KMS-11 (cell line): ENCODE results near the gene RPS21.

Experiments
- H2AFZ ChIP-seq: fragments of 200-600 bp; sonication (generic); 2 replicates; pipeline ENCODE4 v1.6.1; 2016; ENCODE audit warnings: antibody characterized with exemption, mixed run types, low read depth
- H3K27ac ChIP-seq: fragments of 200-600 bp; sonication (generic); 2 replicates; pipeline ENCODE4 v1.6.1; 2016; ENCODE audit warnings: mild to moderate bottlenecking, mixed run types
- H3K27me3 ChIP-seq: fragments of 200-600 bp; sonication (generic); 2 replicates; pipeline ENCODE4 v1.6.1; 2017; ENCODE audit warnings: mild to moderate bottlenecking, low read depth, mixed run types, moderate library complexity; ENCODE audit not compliant: insufficient read depth
- H3K36me3 ChIP-seq: fragments of 200-600 bp; sonication (generic); 2 replicates; pipeline ENCODE4 v1.6.1; 2017; ENCODE audit warnings: mild to moderate bottlenecking, mixed run types; ENCODE audit not compliant: insufficient read depth
- H3K4me1 ChIP-seq: fragments of 200-600 bp; sonication (generic); 2 replicates; pipeline ENCODE4 v1.6.1; 2016; ENCODE audit warnings: mild to moderate bottlenecking, low read depth, mixed run types; ENCODE audit not compliant: poor library complexity, severe bottlenecking
- H3K4me2 ChIP-seq: fragments of 200-600 bp; sonication (generic); 2 replicates; pipeline ENCODE4 v1.7.0; 2016; ENCODE audit warnings: mild to moderate bottlenecking, mixed run types
- H3K4me3 ChIP-seq: fragments of 200-600 bp; sonication (generic); IDR thresholded peaks from 2 replicates; pipeline ENCODE4 v1.6.1; 2017; ENCODE audit warnings: low read depth, low read length, mixed read lengths; ENCODE audit not compliant: insufficient read depth
- H3K79me2 ChIP-seq: fragments of 200-600 bp; sonication (generic); 2 replicates; pipeline ENCODE4 v1.6.1; 2016; ENCODE audit warnings: low read depth, mixed run types; ENCODE audit not compliant: insufficient read depth
- H3K9ac ChIP-seq: fragments of 200-600 bp; sonication (generic); 2 replicates; pipeline ENCODE4 v1.6.1; 2016; ENCODE audit warnings: mild to moderate bottlenecking, mixed run types
- H4K20me1 ChIP-seq: fragments of 200-600 bp; sonication (generic); 2 replicates; pipeline ENCODE4 v1.6.1; 2016; ENCODE audit warnings: mild to moderate bottlenecking, mixed run types; ENCODE audit not compliant: insufficient read depth
- TF ChIP-seq, protein P1 (sequence below): fragments of 200-600 bp; sonication (generic); conservative IDR thresholded peaks from 2 replicates; pipeline ENCODE4 v1.6.1; 2017; ENCODE audit warnings: low read depth, mild to moderate bottlenecking, antibody characterized with exemption, low read length, moderate library complexity, mixed read lengths

The RPS21 gene

GRCh38 chr20:62426699-62427131 is 39.8 kb downstream of the RPS21 start:
- H3K27ac ChIP-seq: no peak overlapping the region
- H3K79me2 ChIP-seq: no peaks in the 10 kb centered on the region
- H4K20me1 ChIP-seq: no peaks in the 10 kb centered on the region
- H3K4me2 ChIP-seq: no peak overlapping the region
- H3K4me1 ChIP-seq: no peaks in the 10 kb centered on the region
- H3K4me3 ChIP-seq: no peak overlapping the region
- no peak overlapping the region for H3K9ac ChIP-seq
- no peaks in the 10 kb centered on the region for H3K36me3 ChIP-seq
- TF ChIP-seq, protein P1, sequence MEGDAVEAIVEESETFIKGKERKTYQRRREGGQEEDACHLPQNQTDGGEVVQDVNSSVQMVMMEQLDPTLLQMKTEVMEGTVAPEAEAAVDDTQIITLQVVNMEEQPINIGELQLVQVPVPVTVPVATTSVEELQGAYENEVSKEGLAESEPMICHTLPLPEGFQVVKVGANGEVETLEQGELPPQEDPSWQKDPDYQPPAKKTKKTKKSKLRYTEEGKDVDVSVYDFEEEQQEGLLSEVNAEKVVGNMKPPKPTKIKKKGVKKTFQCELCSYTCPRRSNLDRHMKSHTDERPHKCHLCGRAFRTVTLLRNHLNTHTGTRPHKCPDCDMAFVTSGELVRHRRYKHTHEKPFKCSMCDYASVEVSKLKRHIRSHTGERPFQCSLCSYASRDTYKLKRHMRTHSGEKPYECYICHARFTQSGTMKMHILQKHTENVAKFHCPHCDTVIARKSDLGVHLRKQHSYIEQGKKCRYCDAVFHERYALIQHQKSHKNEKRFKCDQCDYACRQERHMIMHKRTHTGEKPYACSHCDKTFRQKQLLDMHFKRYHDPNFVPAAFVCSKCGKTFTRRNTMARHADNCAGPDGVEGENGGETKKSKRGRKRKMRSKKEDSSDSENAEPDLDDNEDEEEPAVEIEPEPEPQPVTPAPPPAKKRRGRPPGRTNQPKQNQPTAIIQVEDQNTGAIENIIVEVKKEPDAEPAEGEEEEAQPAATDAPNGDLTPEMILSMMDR: no peak
- no peak overlapping the region for H2AFZ ChIP-seq
- peaks cover 94% of the 10 kb centered on the region for H3K27me3 ChIP-seq

GRCh38 chr20:62427172-62428001 is 40.5 kb downstream of the RPS21 start, which contains the start of gene RBBP8NL:
Gene RBBP8NL, minus strand, starts transcription at chr20:62427539. Its CDS starts 7,892 bp downstream, at chr20:62419647.
- no peak within 1 kb of the TSS for H3K27ac ChIP-seq

DNA sequence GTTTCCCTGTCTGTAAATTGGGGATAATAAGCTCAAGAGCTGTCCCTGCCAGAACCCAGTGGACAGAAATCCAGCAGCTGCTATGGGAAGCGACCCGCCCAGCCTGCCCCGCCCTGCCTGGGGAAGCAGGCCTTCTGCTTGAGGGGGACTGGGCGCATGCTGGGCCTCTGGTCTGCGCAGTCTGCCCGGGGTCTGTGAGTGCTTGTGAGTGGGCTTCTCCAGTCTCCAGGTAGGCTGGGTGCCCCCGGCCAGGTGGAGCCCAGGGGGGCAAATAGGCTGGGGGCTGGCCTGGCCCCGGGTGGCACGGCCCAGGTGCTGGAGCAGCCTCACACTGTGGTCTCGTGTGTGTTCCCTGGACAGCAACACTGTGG is 41.1 kb downstream of the RPS21 start:
- H3K4me2 ChIP-seq: no peak overlapping the region
- no peaks in the 10 kb centered on the region for H4K20me1 ChIP-seq
- TF ChIP-seq, protein P1: no peak
- no peak overlapping the region for H2AFZ ChIP-seq
- H3K9ac ChIP-seq: no peak overlapping the region
- H3K27ac ChIP-seq: no peak overlapping the region
- no peak overlapping the region for H3K4me3 ChIP-seq
- no peaks in the 10 kb centered on the region for H3K4me1 ChIP-seq
- H3K27me3 ChIP-seq: peaks cover 97% of the 10 kb centered on the region
- H3K36me3 ChIP-seq: no peaks in the 10 kb centered on the region
- no peaks in the 10 kb centered on the region for H3K79me2 ChIP-seq

More at GRCh38 chr20:62427172-62428001, 40.5 kb downstream of the RPS21 start, which contains the start of gene RBBP8NL:
- H4K20me1 ChIP-seq: no peaks in the 10 kb centered on the region
- no peak within 1 kb of the TSS for H3K4me3 ChIP-seq
- no peaks in the 10 kb centered on the region for H3K36me3 ChIP-seq
- H3K4me1 ChIP-seq: no peaks in the 10 kb centered on the region
- no peak within 1 kb of the TSS for H3K9ac ChIP-seq
- TF ChIP-seq, protein P1: no peak
- H3K27me3 ChIP-seq: peaks cover 96% of the 10 kb centered on the region
- H3K79me2 ChIP-seq: no peaks in the 10 kb centered on the region
- H2AFZ ChIP-seq: no peak within 1 kb of the TSS
- H3K4me2 ChIP-seq: no peak within 1 kb of the TSS

- Histone ChIP-seq H2AFZ (no peak overlapping the region), H3K27ac (no peak overlapping the region), H3K4me1 (no peaks in the 10 kb centered on the region), H3K79me2 (no peaks in the 10 kb centered on the region), H3K4me2 (no peak overlapping the region), H4K20me1 (no peaks in the 10 kb centered on the region), H3K27me3 (peaks cover 97% of the 10 kb centered on the region), H3K9ac (no peak overlapping the region), H3K4me3 (no peak overlapping the region), H3K36me3 (no peaks in the 10 kb centered on the region)
- TF ChIP-seq, protein P1: no peak
Measured at GRCh38 chr20:62428396-62429295, 41.7 kb downstream of the RPS21 start.
